Cardiac muscle cell (in vitro differentiated cells and primary cell): Measurements from ENCODE around the gene PTPRM. TPM values are rescaled to one million over a fixed set of nuclear protein-coding genes. Genes with fewer than 3 reads are reported as not detected.

Experiments used
- DNase-seq, 2 donors: peaks; one replicate each; pipeline versions ENCODE4 v3.0.0 to v3.0.0-alpha.2; 2010 to 2017; ENCODE audit warnings: low read depth in 1 of 2, low spot score in 1 of 2
- H3K27ac ChIP-seq: fragments of 200-600 bp; sonication (generic); 2 replicates; pipeline ENCODE4 v1.5.1; 2016
- H3K27me3 ChIP-seq: fragments of 200-600 bp; sonication (generic); 2 replicates; pipeline ENCODE4 v1.6.0; 2016; ENCODE audit warnings: control low read depth
- H3K36me3 ChIP-seq: fragments of 200-600 bp; sonication (generic); 2 replicates; pipeline ENCODE4 v1.5.1; 2016; ENCODE audit warnings: control low read depth
- H3K4me1 ChIP-seq: fragments of 200-600 bp; sonication (generic); 2 replicates; pipeline ENCODE4 v1.8.1; 2017; ENCODE audit warnings: low read depth, mild to moderate bottlenecking, mixed run types
- H3K4me3 ChIP-seq: fragments of 200-600 bp; sonication (generic); 2 replicates; pipeline ENCODE4 v1.5.1; 2016; ENCODE audit warnings: mild to moderate bottlenecking
- H3K9me3 ChIP-seq: fragments of 200-600 bp; sonication (generic); 2 replicates; pipeline ENCODE4 v1.5.1; 2017; ENCODE audit warnings: low read depth, mild to moderate bottlenecking, control low read depth
- CTCF ChIP-seq: IDR thresholded peaks from 2 replicates; pipeline ENCODE4 v1.5.1; 2012; ENCODE audit warnings: low read depth, mild to moderate bottlenecking, low read length
- polyA plus RNA-seq: library from polyadenylated mRNA; unstranded; fragments of >200 nt; fragmentation: Nextera tagmentation; extraction: Ambion mirVana; gene quantifications from 2 replicates; pipeline ENCODE4 v1.2.1, GENCODE V29; 2016
- total RNA-seq: library from RNA; depleted of rRNA; stranded (reverse); fragments of >200 nt; gene quantifications from 2 replicates; pipeline ENCODE4 v1.2.3, GENCODE V29; 2016

The PTPRM gene
- total and polyA plus RNA-seq, 2 experiments from 2014 or later = 26.5 to 48.8 TPM

- no peaks in the 10 kb centered on the region for H3K9me3 ChIP-seq
- H3K27ac ChIP-seq = no peak overlapping the region
- H3K4me3 ChIP-seq = no peak overlapping the region
- H3K4me1 ChIP-seq = peaks cover 26% of the 10 kb centered on the region
- DNase-seq = no peak
- no peaks in the 10 kb centered on the region for H3K36me3 ChIP-seq
- H3K27me3 ChIP-seq = no peaks in the 10 kb centered on the region
- no peak for TF ChIP-seq CTCF
These were observed 46.9 kb downstream of the PTPRM start for GRCh38 chr18:7614042-7614441.

GRCh38 chr18:7615840-7616239, 48.7 kb downstream of the PTPRM start:
- H3K4me3 ChIP-seq = no peak overlapping the region
- H3K27ac ChIP-seq = no peak overlapping the region
- no peaks in the 10 kb centered on the region for H3K9me3 ChIP-seq
- no peak for DNase-seq
- no peaks in the 10 kb centered on the region for H3K36me3 ChIP-seq
- TF ChIP-seq CTCF = no peak
- H3K27me3 ChIP-seq = no peaks in the 10 kb centered on the region
- H3K4me1 ChIP-seq = peaks cover 25% of the 10 kb centered on the region

GRCh38 chr18:7616661-7617060, 49.5 kb downstream of the PTPRM start:
- no peak overlapping the region for H3K4me3 ChIP-seq
- H3K36me3 ChIP-seq = no peaks in the 10 kb centered on the region
- DNase-seq = peak; percentile 28 to 50
- H3K27me3 ChIP-seq = no peaks in the 10 kb centered on the region
- peaks cover 25% of the 10 kb centered on the region for H3K4me1 ChIP-seq
- TF ChIP-seq CTCF = no peak
- no peak overlapping the region for H3K27ac ChIP-seq
- no peaks in the 10 kb centered on the region for H3K9me3 ChIP-seq

GRCh38 chr18:7617738-7618422, 50.8 kb downstream of the PTPRM start:
- DNase-seq = peak; percentile 67 to 86
- Histone ChIP-seq H3K4me1 (peaks cover 25% of the 10 kb centered on the region), H3K4me3 (no peak overlapping the region), H3K36me3 (no peaks in the 10 kb centered on the region), H3K27me3 (no peaks in the 10 kb centered on the region), H3K27ac (peak overlapping the region; percentile 34), H3K9me3 (no peaks in the 10 kb centered on the region)
- TF ChIP-seq CTCF = no peak

- no peak for DNase-seq
- no peaks in the 10 kb centered on the region for H3K36me3 ChIP-seq
- H3K27ac ChIP-seq = no peak overlapping the region
- no peaks in the 10 kb centered on the region for H3K27me3 ChIP-seq
- H3K4me1 ChIP-seq = peaks cover 33% of the 10 kb centered on the region
- no peaks in the 10 kb centered on the region for H3K9me3 ChIP-seq
- no peak overlapping the region for H3K4me3 ChIP-seq
- no peak for TF ChIP-seq CTCF
These were observed 51.9 kb downstream of the PTPRM start for GRCh38 chr18:7618891-7619442.
